HG03175 (cell line): ENCODE data around the gene C3orf20.
"Not testable (repeated sequence)": the region's sequence is repeated elsewhere in the genome, so short reads cannot be mapped to it uniquely, and the experiment has no call there.

ENCODE experiments used
- ATAC-seq: cut with Tn5 transposase; IDR thresholded peaks from one replicate; pipeline ENCODE4 v1.9.1; 2021; ENCODE audit warnings: mild to moderate bottlenecking, moderate library complexity; ENCODE audit not compliant: unreplicated experiment

Gene C3orf20

GRCh38 chr3:14793858-14794234 is 118.9 kb downstream of the C3orf20 start:
- no peak for ATAC-seq

- ATAC-seq = no peak
Observed at GRCh38 chr3:14794435-14794834, 119.5 kb downstream of the C3orf20 start.

- ATAC-seq = no peak
Observed at GRCh38 chr3:14795996-14796395, 121.1 kb downstream of the C3orf20 start.

GRCh38 chr3:14796403-14797077 is 121.6 kb downstream of the C3orf20 start:
- no peak for ATAC-seq

GRCh38 chr3:14797731-14798130 is 122.8 kb downstream of the C3orf20 start:
- ATAC-seq = no peak

- ATAC-seq = no peak
Observed at GRCh38 chr3:14798231-14798630, 123.3 kb downstream of the C3orf20 start.

- ATAC-seq = no peak
Observed at GRCh38 chr3:14799146-14799545, 124.2 kb downstream of the C3orf20 start.

GRCh38 chr3:14801031-14801430 is 126.1 kb downstream of the C3orf20 start:
- no peak for ATAC-seq

- no peak for ATAC-seq
Observed at GRCh38 chr3:14801668-14802380, 126.9 kb downstream of the C3orf20 start.

GRCh38 chr3:14802381-14802731 is 127.4 kb downstream of the C3orf20 start:
- ATAC-seq = no peak

GRCh38 chr3:14803101-14803980 is 128.4 kb downstream of the C3orf20 start:
- ATAC-seq = no peak

GRCh38 chr3:14803981-14804834 is 129.3 kb downstream of the C3orf20 start:
- ATAC-seq = no peak

GRCh38 chr3:14804835-14805780 is 130.2 kb downstream of the C3orf20 start:
- no peak for ATAC-seq

- ATAC-seq = no peak
Observed at GRCh38 chr3:14805961-14806537, 131.1 kb downstream of the C3orf20 start.

- no peak for ATAC-seq
Observed at GRCh38 chr3:14806641-14807263, 131.8 kb downstream of the C3orf20 start.

GRCh38 chr3:14808025-14808424 is 133.1 kb downstream of the C3orf20 start:
- ATAC-seq = no peak

- ATAC-seq = no peak
Observed at GRCh38 chr3:14808502-14809266, 133.7 kb downstream of the C3orf20 start.

GRCh38 chr3:14809611-14810010 is 134.7 kb downstream of the C3orf20 start:
- ATAC-seq = not testable (repeated sequence)
